SHP77 treated with DMSO at 0.1 percent for 48 hours (cell line): ENCODE data around the gene XRCC6.
"Not testable (repeated sequence)": the region's sequence is repeated elsewhere in the genome, so short reads cannot be mapped to it uniquely, and the experiment has no call there.

Experiments
- DNase-seq: peaks from one replicate; lab custom pipeline; 2025; lab: John Stamatoyannopoulos, UW

XRCC6 gene

DNA sequence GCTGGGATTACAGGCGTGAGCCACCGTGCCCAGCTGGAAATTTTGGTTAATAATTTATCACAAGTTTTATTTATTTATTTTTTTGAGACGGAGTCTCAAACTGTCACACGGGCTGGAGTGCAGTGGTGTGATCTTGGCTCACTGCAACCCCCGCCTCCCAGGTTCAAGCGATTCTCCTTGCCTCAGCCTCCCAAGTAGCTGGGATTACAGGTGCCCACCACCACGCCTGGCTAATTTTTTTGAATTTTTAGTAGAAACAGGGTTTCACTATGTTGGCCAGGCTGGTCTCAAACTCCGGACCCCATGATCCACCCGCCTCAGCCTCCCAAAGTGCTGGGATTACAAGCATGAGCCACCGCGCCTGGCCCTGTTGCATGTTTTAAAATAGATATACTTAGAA is 65.8 kb downstream of the XRCC6 start:
- not testable (repeated sequence) for DNase-seq

DNA sequence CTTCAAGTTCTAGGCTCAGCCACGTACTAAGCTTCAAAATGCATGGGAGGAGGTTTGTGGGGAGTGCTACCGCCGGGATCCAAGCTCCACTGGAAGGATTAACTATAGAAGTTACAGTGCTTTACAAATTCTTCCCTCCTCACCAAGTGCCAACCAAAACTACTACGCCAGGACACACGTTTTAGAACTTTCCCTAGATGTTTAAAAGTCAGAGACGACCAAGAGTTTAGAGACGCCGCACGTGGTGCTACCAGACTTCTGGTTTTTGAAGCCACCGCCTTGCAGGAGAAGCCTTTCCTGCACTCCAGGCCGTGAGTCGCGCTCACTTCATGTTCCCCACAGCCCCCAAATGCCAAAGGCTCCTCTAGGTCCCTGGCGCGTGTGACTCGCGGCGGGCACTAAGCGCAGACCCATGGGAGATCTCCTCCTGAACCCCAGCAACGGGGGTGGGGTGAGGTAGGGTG is 66.8 kb downstream of the XRCC6 start:
- DNase-seq, result no peak

DNA sequence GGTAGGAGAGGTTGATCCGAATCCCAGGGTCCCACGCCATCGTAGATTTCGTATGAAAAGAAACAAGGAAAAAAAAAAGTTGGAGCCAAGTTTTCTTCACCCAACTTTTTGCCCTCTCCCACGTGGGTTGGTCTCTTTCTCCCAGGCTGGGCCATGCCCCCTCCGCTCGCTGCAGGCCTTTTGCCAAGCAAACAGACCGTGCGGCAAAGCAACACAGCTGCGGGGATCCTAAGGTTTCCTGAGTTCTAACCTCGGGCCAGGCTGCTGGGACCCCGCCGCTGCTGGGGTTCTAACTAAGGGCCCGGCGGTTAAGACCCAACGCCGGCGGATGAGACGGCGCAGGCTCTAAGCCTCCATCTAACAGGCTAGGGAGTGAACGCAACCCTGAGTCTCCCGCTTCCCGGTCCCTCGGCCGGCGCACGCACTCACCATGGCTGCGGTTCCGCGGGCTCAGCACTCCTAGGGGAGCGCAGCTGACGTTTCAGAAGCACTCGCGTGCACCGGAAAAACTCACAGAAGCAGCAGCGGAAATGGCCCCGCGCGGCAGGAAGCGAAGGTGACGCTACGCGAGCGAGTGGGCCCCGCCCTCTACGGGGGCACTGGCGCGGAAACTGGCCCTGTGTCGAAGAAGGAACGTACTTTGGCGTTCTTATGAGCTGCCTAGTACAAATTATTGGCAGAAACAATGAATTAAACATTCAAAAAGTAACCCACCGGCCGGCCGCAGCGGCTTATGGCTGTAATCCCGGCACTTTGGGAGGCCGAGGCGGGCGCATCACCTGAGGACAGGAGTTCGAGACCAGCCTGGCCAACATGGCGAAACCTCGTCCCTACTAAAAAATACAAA is 67.5 kb downstream of the XRCC6 start, which contains the start of gene SNU13:
Gene SNU13 (minus strand): TSS at position 503 of the 847 bp plus-strand sequence. CDS start 71 bp downstream, at position 432.
- peak; percentile 86 for DNase-seq

DNA sequence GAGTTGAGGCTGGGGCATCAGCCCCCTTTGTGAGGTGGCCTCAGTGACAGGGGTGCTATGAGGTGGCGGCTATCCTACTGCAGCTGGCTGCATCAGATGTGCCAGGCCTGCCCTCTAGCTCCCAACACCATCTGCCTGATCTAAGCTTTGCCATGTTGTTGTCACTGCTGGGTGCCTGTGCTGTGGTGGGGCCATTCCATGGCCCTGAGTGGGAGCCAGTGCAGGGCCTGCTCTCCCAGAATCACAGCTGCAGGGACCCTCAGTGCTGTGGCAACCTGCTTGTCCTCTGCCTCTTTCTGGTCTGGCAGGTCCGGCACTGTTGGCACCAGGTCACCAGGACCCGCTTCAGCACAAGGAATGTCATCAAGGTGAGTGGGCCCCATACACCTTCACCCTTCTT is 69.4 kb downstream of the XRCC6 start:
- DNase-seq, result no peak

DNA sequence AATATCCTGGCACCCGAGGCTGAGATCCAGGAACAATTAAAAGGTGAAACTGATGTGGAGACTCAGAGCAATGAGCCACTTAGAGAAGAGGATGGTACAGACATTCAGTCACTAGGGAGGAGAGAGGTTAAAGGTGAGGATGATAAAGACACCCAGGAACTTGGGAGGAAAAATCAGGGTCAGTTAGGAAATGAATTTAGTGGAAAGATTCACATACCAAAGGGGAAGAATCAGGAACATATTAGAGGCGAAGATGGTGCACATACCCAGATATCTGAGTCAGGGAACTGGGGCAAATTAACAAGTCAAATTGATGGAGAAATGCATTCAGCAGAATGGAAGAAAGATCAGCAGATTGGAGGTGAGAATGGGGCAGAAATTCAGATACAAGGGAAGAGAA is 74.1 kb downstream of the XRCC6 start:
- DNase-seq, result no peak

DNA sequence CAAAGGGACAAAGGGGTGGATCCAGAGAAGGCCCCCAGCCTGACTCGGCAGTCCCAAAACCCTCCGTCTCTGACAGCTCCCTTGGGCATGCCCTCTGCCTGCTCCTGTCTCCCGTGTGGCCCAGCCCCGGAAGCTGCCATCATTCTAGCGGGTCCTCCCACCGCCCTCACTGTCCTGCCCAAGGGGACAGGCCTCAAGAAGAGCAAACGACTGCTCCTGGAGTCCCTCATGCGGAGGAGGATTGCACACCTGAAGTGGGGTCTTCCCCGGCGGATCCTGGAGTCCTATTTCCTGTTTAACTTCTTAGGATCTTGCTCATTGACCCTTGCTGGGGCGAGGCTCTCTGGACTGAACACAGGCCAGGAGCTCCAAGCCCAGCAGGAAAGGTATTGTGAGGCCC is 75.6 kb downstream of the XRCC6 start:
- DNase-seq, result peak; percentile 25

DNA sequence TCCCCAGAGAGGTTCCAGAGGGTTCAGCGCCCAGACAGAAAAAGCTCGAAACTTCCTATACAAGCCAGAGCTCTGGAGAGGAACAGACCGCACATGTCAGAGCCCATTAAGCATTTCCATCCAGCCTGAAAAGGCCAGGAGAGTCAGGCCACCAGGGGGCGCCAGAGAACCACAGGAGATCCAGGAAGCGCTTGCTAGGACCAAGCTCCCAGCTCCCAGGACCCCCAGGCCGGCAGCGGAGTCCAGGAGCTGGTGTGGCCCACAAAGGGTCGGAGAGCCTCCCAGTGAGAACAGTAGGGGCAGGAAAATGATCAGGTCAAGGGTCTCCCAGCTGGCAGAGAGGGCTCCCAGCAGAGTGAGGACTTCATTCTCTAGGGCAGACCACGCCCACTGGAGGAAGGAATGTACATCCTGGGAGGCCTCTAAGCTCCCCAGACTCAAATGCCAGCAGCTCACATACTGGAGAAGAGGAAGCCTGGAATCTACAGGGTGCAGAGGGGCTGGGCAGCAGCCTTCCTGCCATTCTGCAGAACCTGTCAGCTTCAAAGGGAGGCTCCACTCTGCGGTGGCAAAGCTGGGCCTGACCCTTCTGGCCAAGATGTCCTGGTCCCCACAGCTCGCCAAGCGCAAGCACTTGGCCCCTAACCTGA is 76.2 kb downstream of the XRCC6 start:
- peak; percentile 28 for DNase-seq

DNA sequence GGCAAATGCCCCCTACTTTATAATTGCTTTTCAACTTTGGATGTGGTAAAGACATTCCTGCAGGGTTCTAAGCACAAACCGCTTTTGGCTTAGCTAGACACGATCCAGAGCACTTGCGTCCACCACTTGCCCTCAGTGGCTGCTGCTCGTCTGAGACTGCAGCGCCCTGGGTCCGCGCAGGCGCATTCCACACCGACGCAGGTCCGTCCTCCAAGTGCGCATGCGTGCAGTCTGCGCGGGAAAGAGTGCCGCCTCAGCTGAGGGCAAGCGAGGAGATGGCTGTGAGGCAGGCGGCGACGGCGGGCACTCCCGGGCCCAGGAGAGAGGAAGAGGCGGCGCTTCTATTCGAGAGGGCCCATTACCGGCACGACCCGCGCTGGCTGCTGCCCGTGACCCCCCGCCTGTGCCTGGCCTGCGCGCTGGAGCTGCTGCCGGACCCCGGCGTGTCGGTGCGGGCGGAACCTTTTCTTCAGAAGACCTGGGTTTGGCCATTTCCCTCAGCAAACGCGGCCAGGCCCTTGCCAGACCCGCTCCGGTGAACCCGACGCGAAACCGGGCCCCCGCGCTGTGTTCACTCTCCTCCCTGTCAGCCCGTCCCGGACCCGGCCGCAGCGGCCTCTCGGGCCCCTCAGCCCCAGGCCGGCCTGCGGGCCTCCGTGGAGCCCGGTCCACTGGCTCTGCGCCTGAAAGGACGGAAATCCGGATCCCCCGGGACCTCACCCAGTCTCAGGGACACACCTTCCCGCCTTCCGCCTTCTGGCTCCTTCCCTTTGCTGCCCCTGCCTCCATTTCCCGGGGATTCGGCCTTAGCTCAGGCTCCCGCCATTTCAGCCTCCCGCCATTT is 78.4 kb downstream of the XRCC6 start, which contains the start of gene MEI1:
Gene MEI1 (plus strand): TSS at position 240 of the 844 bp plus-strand sequence. CDS start 36 bp downstream, at position 276.
- no peak for DNase-seq

DNA sequence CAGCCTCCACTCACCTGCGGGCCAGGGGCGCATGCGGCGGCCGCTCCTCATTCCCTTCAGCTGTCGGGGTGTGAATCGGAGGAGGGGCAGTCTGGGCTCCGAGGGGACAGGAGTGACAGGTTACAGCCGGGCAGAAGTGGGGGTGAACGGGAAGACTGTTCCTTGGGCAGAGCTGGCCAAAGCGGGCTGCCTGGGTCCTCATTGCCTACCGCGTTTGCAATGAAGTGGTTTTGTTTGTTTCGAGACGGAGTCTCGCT is 78.9 kb downstream of the XRCC6 start:
- DNase-seq, result no peak

DNA sequence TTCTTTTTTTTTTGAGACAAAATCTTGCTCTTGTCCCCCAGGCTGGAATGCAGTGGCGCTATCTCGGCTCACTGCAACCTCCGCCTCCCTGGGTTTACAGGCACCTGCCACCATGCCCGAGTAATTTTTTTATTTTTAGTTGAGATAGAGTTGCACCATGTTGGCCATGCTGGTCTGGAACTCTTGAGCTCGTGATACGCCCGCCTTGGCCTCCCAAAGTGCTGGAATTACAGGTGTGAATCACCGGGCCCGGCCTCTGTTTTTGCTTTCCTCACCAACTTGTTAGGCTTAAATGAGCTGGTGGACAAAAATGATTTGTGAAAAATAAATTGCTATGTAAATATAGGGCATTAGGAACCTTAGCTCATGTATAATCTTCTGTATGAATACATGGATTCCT is 81.7 kb downstream of the XRCC6 start:
- DNase-seq, result no peak

DNA sequence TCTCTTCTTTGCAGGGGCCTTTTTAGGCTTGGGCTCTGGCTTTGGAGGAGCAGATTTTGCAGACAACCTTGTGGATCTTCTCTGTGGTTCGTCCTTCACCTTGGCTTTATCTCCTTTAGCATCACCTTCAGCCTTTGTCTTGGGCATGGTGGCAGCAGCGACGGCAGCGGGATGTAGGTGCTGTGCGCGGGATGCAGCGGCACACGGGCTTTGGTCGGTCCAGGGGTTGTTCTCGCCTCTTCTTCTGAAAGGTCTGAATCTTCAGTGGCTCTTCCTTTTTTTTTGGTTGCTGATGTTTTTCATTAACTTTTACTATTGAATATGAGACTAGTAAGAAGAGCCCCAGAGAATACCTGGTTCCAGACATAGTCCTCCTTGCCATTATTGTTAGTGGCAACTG is 88.2 kb downstream of the XRCC6 start:
- no peak for DNase-seq

DNA sequence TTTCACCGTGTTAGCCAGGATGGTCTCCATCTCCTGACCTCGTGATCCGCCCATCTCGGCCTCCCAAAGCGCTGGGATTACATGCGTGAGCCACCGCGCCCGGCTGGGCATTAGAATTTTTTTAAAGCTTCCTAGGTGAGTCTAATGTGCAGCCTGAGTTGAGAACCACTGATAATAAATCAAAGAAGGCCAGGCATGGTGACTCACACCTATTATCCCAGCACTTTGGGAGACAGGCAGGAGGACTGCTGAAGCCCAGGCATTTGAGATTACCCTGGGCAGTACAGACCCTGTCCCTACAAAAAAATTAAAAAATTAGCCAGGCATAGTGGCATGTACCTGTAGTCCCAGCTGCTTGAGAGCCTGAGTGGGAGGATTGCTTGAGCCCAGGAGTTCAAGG is 91.9 kb downstream of the XRCC6 start:
- DNase-seq, result no peak
